ENCODE data around the gene MLLT6. TPM values are rescaled to one million over a fixed set of nuclear protein-coding genes. Genes with fewer than 3 reads are reported as not detected.

MLLT6 gene
- total RNA-seq, 1 donor from 2014 or later: 155 TPM

- H3K4me1 Mint-ChIP-seq (ENCODE audit: low read depth): peaks cover 2% of the 10 kb centered on the region
- H3K4me3 Mint-ChIP-seq (ENCODE audit: low read depth): no peak overlapping the region
- no peak overlapping the region for H3K27ac Mint-ChIP-seq
- no peaks in the 10 kb centered on the region for H3K27me3 Mint-ChIP-seq
- H3K36me3 Mint-ChIP-seq (ENCODE audit: insufficient read depth): peaks cover 24% of the 10 kb centered on the region
- TF ChIP-seq CTCF (IDR thresholded peaks at IDR 0.05; ENCODE audit: unreplicated experiment): no peak
- no peaks in the 10 kb centered on the region for H3K9me3 Mint-ChIP-seq (ENCODE audit: low read depth)
- DNase-seq (ENCODE audit: low spot score, unreplicated experiment): no peak
Observed at GRCh38 chr17:38716368-38717005, 11.4 kb downstream of the MLLT6 start.

GRCh38 chr17:38717139-38717745 lies 12.2 kb downstream of the MLLT6 start:
- DNase-seq (ENCODE audit: low spot score, unreplicated experiment): no peak
- no peak overlapping the region for H3K4me3 Mint-ChIP-seq (ENCODE audit: low read depth)
- H3K36me3 Mint-ChIP-seq (ENCODE audit: insufficient read depth): peaks cover 24% of the 10 kb centered on the region
- H3K9me3 Mint-ChIP-seq (ENCODE audit: low read depth): no peaks in the 10 kb centered on the region
- H3K27me3 Mint-ChIP-seq: no peaks in the 10 kb centered on the region
- H3K4me1 Mint-ChIP-seq (ENCODE audit: low read depth): no peaks in the 10 kb centered on the region
- no peak for TF ChIP-seq CTCF (IDR thresholded peaks at IDR 0.05; ENCODE audit: unreplicated experiment)
- peak overlapping the region; percentile 77 for H3K27ac Mint-ChIP-seq

GRCh38 chr17:38719289-38719942 lies 14.3 kb downstream of the MLLT6 start:
- TF ChIP-seq CTCF (IDR thresholded peaks at IDR 0.05; ENCODE audit: unreplicated experiment): no peak
- no peaks in the 10 kb centered on the region for H3K4me1 Mint-ChIP-seq (ENCODE audit: low read depth)
- H3K36me3 Mint-ChIP-seq (ENCODE audit: insufficient read depth): peaks cover 21% of the 10 kb centered on the region
- no peaks in the 10 kb centered on the region for H3K27me3 Mint-ChIP-seq
- no peak for DNase-seq (ENCODE audit: low spot score, unreplicated experiment)
- no peak overlapping the region for H3K4me3 Mint-ChIP-seq (ENCODE audit: low read depth)
- no peaks in the 10 kb centered on the region for H3K9me3 Mint-ChIP-seq (ENCODE audit: low read depth)
- H3K27ac Mint-ChIP-seq: no peak overlapping the region

GRCh38 chr17:38719943-38720641 lies 15.0 kb downstream of the MLLT6 start:
- Mint-ChIP-seq H3K27ac (no peak overlapping the region), H3K4me3 (ENCODE audit: low read depth) (no peak overlapping the region), H3K4me1 (ENCODE audit: low read depth) (no peaks in the 10 kb centered on the region), H3K36me3 (ENCODE audit: insufficient read depth) (peaks cover 19% of the 10 kb centered on the region), H3K9me3 (ENCODE audit: low read depth) (no peaks in the 10 kb centered on the region), H3K27me3 (no peaks in the 10 kb centered on the region)
- no peak for TF ChIP-seq CTCF (IDR thresholded peaks at IDR 0.05; ENCODE audit: unreplicated experiment)
- no peak for DNase-seq (ENCODE audit: low spot score, unreplicated experiment)

- H3K4me3 Mint-ChIP-seq (ENCODE audit: low read depth): no peak overlapping the region
- H3K27ac Mint-ChIP-seq: no peak overlapping the region
- no peaks in the 10 kb centered on the region for H3K27me3 Mint-ChIP-seq
- H3K9me3 Mint-ChIP-seq (ENCODE audit: low read depth): no peaks in the 10 kb centered on the region
- no peaks in the 10 kb centered on the region for H3K4me1 Mint-ChIP-seq (ENCODE audit: low read depth)
- peaks cover 18% of the 10 kb centered on the region for H3K36me3 Mint-ChIP-seq (ENCODE audit: insufficient read depth)
- DNase-seq (ENCODE audit: low spot score, unreplicated experiment): no peak
- TF ChIP-seq CTCF (IDR thresholded peaks at IDR 0.05; ENCODE audit: unreplicated experiment): no peak
Observed at GRCh38 chr17:38720941-38721340, 15.9 kb downstream of the MLLT6 start.

Data from progenitor cell of endocrine pancreas (in vitro differentiated cells).